Liver (tissue), 3 donors: ENCODE results near the gene UGT1A9.

Source experiments
- ATF3 ChIP-seq: IDR thresholded peaks from 2 replicates; pipeline ENCODE4 v1.6.1; 2016; ENCODE audit warnings: antibody characterized with exemption
- CTCF ChIP-seq: fragments of 150-350 bp; IDR thresholded peaks from 2 replicates; pipeline ENCODE4 v1.5.1; 2017; ENCODE audit warnings: improper control_type of control experiment, low read depth, low read length; ENCODE audit not compliant: missing input control
- EGR1 ChIP-seq, 2 donors: IDR thresholded peaks; 2 replicates each; pipeline ENCODE4 v1.6.1; 2016 to 2018; ENCODE audit warnings: antibody characterized with exemption in 2 of 2, low read depth in 2 of 2
- FOXA1 ChIP-seq: IDR thresholded peaks from 2 replicates; pipeline ENCODE4 v1.6.1; 2016; ENCODE audit warnings: antibody characterized with exemption
- GABPA ChIP-seq, 2 donors: IDR thresholded peaks in 1 of 2; conservative IDR thresholded peaks in 1 of 2; 2 replicates each; pipeline ENCODE4 v1.6.1; 2016; ENCODE audit warnings: antibody characterized with exemption in 2 of 2, mild to moderate bottlenecking in 1 of 2, moderate library complexity in 1 of 2
- REST ChIP-seq: IDR thresholded peaks from 2 replicates; pipeline ENCODE4 v1.6.1; 2016; ENCODE audit warnings: antibody characterized with exemption, mild to moderate bottlenecking
- TAF1 ChIP-seq: conservative IDR thresholded peaks from 2 replicates; pipeline ENCODE4 v1.6.1; 2016; ENCODE audit warnings: antibody characterized with exemption, mild to moderate bottlenecking
- donor health status: healthy.
- donor health status: healthy.

- TF ChIP-seq CTCF (no peak), GABPA (IDR thresholded peaks at IDR 0.05 in 1 of 2, conservative IDR thresholded peaks at IDR 0.05 in 1 of 2) (no peak), FOXA1 (no peak), EGR1 (IDR thresholded peaks at IDR 0.05; ENCODE audit: low read depth in 2 of 2) (no peak), REST (no peak), ATF3 (no peak), TAF1 (no peak)
Observed at GRCh38 chr2:233674314-233674713, 2.6 kb downstream of the UGT1A9 start.
